K562 (cell line): ENCODE data around the gene LGI4. TPM values are rescaled to one million over a fixed set of nuclear protein-coding genes. Genes with fewer than 3 reads are reported as not detected.

Experiments
- ATAC-seq: fragments of 200-7000 bp; cut with Tn5 transposase; 3 replicates; pipeline ENCODE4 v1.9.1; 2020; ENCODE audit warnings: moderate library complexity
- BruUV-seq: library from RNA; stranded (reverse); fragments of 400-500 nt; replicated peaks from 2 replicates; lab custom pipeline; 2021; lab: Mats Ljungman, UMichigan
- CTCF ChIA-PET: fragments of 300-600 bp; formaldehyde crosslinking; extraction: SDS; loops from one replicate; lab custom pipeline; 2021; ENCODE audit warnings: low intra/inter-chr PET ratio; lab: Yijun Ruan, JAX
- POLR2A ChIA-PET: fragments of 300-600, 350-650 bp; sonication (Branson Sonifier 250); formaldehyde crosslinking; extraction: SDS; loops from one replicate; lab custom pipeline; 2021; ENCODE audit warnings: antibody characterized with exemption, inconsistent platforms; lab: Yijun Ruan, JAX
- DNase-seq, 4 experiments: peaks; one replicate each; pipeline versions ENCODE4 v3.0.0 to v3.0.0-alpha.2; 2011 to 2018; ENCODE audit warnings: low spot score in 3 of 4, mixed read lengths in 3 of 4; ENCODE audit errors: extremely low read depth in 1 of 4
- FAIRE-seq: peaks from 2 replicates; lab custom pipeline; 2011; peaks lifted over from hg19 to GRCh38; lab: Jason Lieb, UNC
- H2AFZ ChIP-seq: 2 replicates; pipeline ENCODE4 v1.6.0; 2011; ENCODE audit warnings: low read depth, low read length, control low read depth, inconsistent platforms
- H3K27ac ChIP-seq: fragments of 200-600 bp; 3 replicates; pipeline ENCODE4 v1.8.0; 2011; ENCODE audit warnings: low read depth, mild to moderate bottlenecking, control low read depth, inconsistent platforms, low read length, moderate library complexity, mixed read lengths; ENCODE audit errors: extremely low read depth
- H3K27me3 ChIP-seq, 2 experiments: fragments of 300-600 bp in 1 of 2; 2 replicates in 1 of 2; 3 replicates in 1 of 2; pipeline versions ENCODE4 v1.6.0 to v1.8.0; 2011; ENCODE audit warnings: inconsistent platforms in 2 of 2, low read length in 2 of 2, mild to moderate bottlenecking in 1 of 2, mixed read lengths in 1 of 2, moderate library complexity in 1 of 2; ENCODE audit not compliant: control insufficient read depth in 2 of 2, insufficient read depth in 2 of 2
- H3K36me3 ChIP-seq: fragments of 300-600 bp; 3 replicates; pipeline ENCODE4 v1.8.0; 2011; ENCODE audit warnings: mild to moderate bottlenecking, low read length, inconsistent platforms; ENCODE audit not compliant: control insufficient read depth, insufficient read depth
- H3K4me1 ChIP-seq, 2 experiments: fragments of 200-600 bp in 1 of 2; replicated peaks in 1 of 2; 2 replicates in 1 of 2; 3 replicates in 1 of 2; pipeline versions ENCODE4 v1.5.1 to v1.8.0; 2011; ENCODE audit warnings: inconsistent platforms in 2 of 2, low read length in 2 of 2, mild to moderate bottlenecking in 1 of 2, mixed read lengths in 1 of 2, moderate library complexity in 1 of 2; ENCODE audit not compliant: control insufficient read depth in 2 of 2, insufficient read depth in 2 of 2
- H3K4me2 ChIP-seq: 2 replicates; pipeline ENCODE4 v1.6.1; 2011; ENCODE audit warnings: low read length, control low read depth, inconsistent platforms, mixed read lengths; ENCODE audit not compliant: insufficient read depth
- H3K4me3 ChIP-seq: fragments of 200-600 bp; sonication (generic), shearing (Covaris generic); 2 replicates; pipeline ENCODE4 v1.5.1; 2016; ENCODE audit warnings: control low read depth, inconsistent platforms
- H3K79me2 ChIP-seq: fragments of 200-600 bp; 3 replicates; pipeline ENCODE4 v1.8.0; 2011; ENCODE audit warnings: low read length, inconsistent platforms; ENCODE audit not compliant: control insufficient read depth, insufficient read depth
- H3K9ac ChIP-seq, 2 experiments: 2 replicates each; pipeline versions ENCODE4 v1.6.0 to v1.6.1; 2011; ENCODE audit warnings: low read depth in 2 of 2, low read length in 2 of 2, control low read depth in 1 of 2, inconsistent platforms in 1 of 2, mild to moderate bottlenecking in 1 of 2, mixed read lengths in 1 of 2; ENCODE audit not compliant: insufficient read depth in 1 of 2
- H3K9me1 ChIP-seq: one replicate; pipeline ENCODE4 v1.6.0; 2011; ENCODE audit warnings: inconsistent platforms, mild to moderate bottlenecking, low read length, moderate library complexity; ENCODE audit not compliant: control insufficient read depth, insufficient read depth
- H3K9me3 ChIP-seq: replicated peaks from 2 replicates; pipeline ENCODE4 v1.5.1; 2011; ENCODE audit warnings: low read depth, low read length, inconsistent platforms; ENCODE audit not compliant: control insufficient read depth, insufficient read depth
- H4K20me1 ChIP-seq: replicated peaks from 2 replicates; pipeline ENCODE4 v1.6.1; 2011; ENCODE audit warnings: low read length, inconsistent platforms, mixed read lengths; ENCODE audit not compliant: control insufficient read depth, insufficient read depth
- ARID1B ChIP-seq: fragments of 450-650 bp; IDR thresholded peaks from 2 replicates; pipeline ENCODE4 v1.6.1; 2016; ENCODE audit warnings: antibody characterized with exemption, mild to moderate bottlenecking, inconsistent platforms
- CBFA2T3 ChIP-seq: fragments of 450-650 bp; IDR thresholded peaks from 2 replicates; pipeline ENCODE4 v1.6.1; 2017
- DACH1 ChIP-seq: fragments of 450-650 bp; IDR thresholded peaks from 2 replicates; pipeline ENCODE4 v1.6.1; 2018; ENCODE audit not compliant: partially characterized antibody
- ELF4 ChIP-seq: fragments of 450-650 bp; formaldehyde crosslinking; IDR thresholded peaks from 2 replicates; pipeline ENCODE4 v1.4.0; 2022; ENCODE audit warnings: missing genetic modification characterization
- FIP1L1 ChIP-seq: fragments of 200-400 bp; formaldehyde crosslinking; IDR thresholded peaks from 2 replicates; pipeline ENCODE4 v1.6.1; 2018; ENCODE audit warnings: mild to moderate bottlenecking, low read depth, low read length; ENCODE audit not compliant: poor library complexity, severe bottlenecking
- HBP1 ChIP-seq: fragments of 450-650 bp; formaldehyde crosslinking; IDR thresholded peaks from 2 replicates; pipeline ENCODE4 v1.4.0; 2022; ENCODE audit warnings: missing genetic modification characterization
- HDAC1 ChIP-seq, 2 experiments: fragments of 450-650 bp; IDR thresholded peaks; 2 replicates each; pipeline ENCODE4 v1.6.1; 2016 to 2017; ENCODE audit warnings: inconsistent platforms in 1 of 2, mild to moderate bottlenecking in 1 of 2, moderate library complexity in 1 of 2
- NCOR1 ChIP-seq: fragments of 450-650 bp; IDR thresholded peaks from 2 replicates; pipeline ENCODE4 v1.6.1; 2016; ENCODE audit warnings: mild to moderate bottlenecking, moderate library complexity
- NRF1 ChIP-seq, 2 experiments: fragments of 450-650 bp; IDR thresholded peaks in 1 of 2; conservative IDR thresholded peaks in 1 of 2; 2 replicates each; pipeline ENCODE4 v1.6.1; 2014; ENCODE audit warnings: mild to moderate bottlenecking in 2 of 2
- REST ChIP-seq, 2 experiments: fragments of 450-650 bp; formaldehyde crosslinking in 1 of 2; IDR thresholded peaks; 2 replicates each; pipeline versions ENCODE4 v1.4.0 to v1.6.1; 2014 to 2020; ENCODE audit warnings: mild to moderate bottlenecking in 2 of 2, borderline replicate concordance in 1 of 2, low read depth in 1 of 2
- SIN3A ChIP-seq, 2 experiments: fragments of 150-350 bp in 1 of 2; IDR thresholded peaks; 2 replicates each; pipeline ENCODE4 v1.6.1; 2011 to 2016; ENCODE audit warnings: borderline replicate concordance in 2 of 2, low read depth in 2 of 2, low read length in 2 of 2, mild to moderate bottlenecking in 2 of 2, moderate library complexity in 2 of 2; ENCODE audit not compliant: control insufficient read depth in 1 of 2
- TAF9B ChIP-seq: fragments of 450-650 bp; IDR thresholded peaks from 2 replicates; pipeline ENCODE4 v1.6.1; 2018; ENCODE audit warnings: mild to moderate bottlenecking; ENCODE audit not compliant: partially characterized antibody
- ZNF133 ChIP-seq: fragments of 250-450 bp; sonication (Bioruptor Pico); IDR thresholded peaks from 2 replicates; pipeline ENCODE4 v1.4.0; 2020; ENCODE audit warnings: mild to moderate bottlenecking
- WGBS: fragments of 100-300 bp; shearing (Covaris generic); methylation state at CpG from one replicate; pipeline ENCODE4 v1.1.6; 2016; ENCODE audit warnings: low coverage, mixed read lengths; ENCODE audit not compliant: insufficient coverage; ENCODE audit errors: missing lambda C conversion rate; 5-methylcytosine and 5-hydroxymethylcytosine counted together
- in situ Hi-C: fragments of 300-500 bp; cut with MboI; formaldehyde crosslinking; loops from 4 replicates; pipeline ENCODE4 v1.15.0; 2018; ENCODE audit warnings: inconsistent platforms, mixed read lengths
- intact Hi-C: fragments of 100-400 bp; cut with micrococcal nuclease; formaldehyde crosslinking; loops from 2 replicates; pipeline ENCODE4 v1.14.2; 2022
- polyA plus RNA-seq, 8 experiments: library from polyadenylated mRNA; depleted of rRNA in 4 of 8; stranded (reverse) in 5 of 8; unstranded in 3 of 8; fragments of >200 nt; fragmentation: Nextera tagmentation in 2 of 8; fragmentation: Illumina TruSeq in 1 of 8; extraction: Ambion mirVana in 2 of 8; extraction: Trizol in 1 of 8; gene quantifications; 2 replicates each; pipeline versions ENCODE4 v1.2.1 to v1.2.3, GENCODE V29; 2011 to 2014; ENCODE audit warnings: inconsistent platforms in 1 of 8, missing spikeins in 1 of 8
- total RNA-seq, 7 experiments: library from RNA; depleted of rRNA in 6 of 7; stranded (reverse); fragments of >200 nt in 6 of 7; fragmentation: Illumina TruSeq in 2 of 7; extraction: Trizol in 2 of 7; gene quantifications; 2 replicates each; pipeline versions ENCODE4 v1.2.1 to v1.2.3, GENCODE V29; 2011 to 2021; ENCODE audit warnings: low replicate concordance in 1 of 7

The LGI4 gene
- total and polyA plus RNA-seq, 9 of the 15 experiments (the other 6 are each of a cell fraction or from before 2014, with no cell fraction given): 0.14 to 0.30 (median 0.24) TPM; not detected in 4

GRCh38 chr19:35164418-35164817, 29.6 kb upstream of the LGI4 start:
- intact Hi-C loops: no loop called here
- no peaks in the 10 kb centered on the region for H4K20me1 ChIP-seq
- H3K79me2 ChIP-seq: peaks cover 40% of the 10 kb centered on the region
- peaks cover 98% of the 10 kb centered on the region for H3K36me3 ChIP-seq
- no peak overlapping the region for H2AFZ ChIP-seq
- ChIA-PET CTCF (no interaction called here), POLR2A (no interaction called here)
- FAIRE-seq: peak; percentile 40
- peak overlapping the region; percentile 20 for H3K4me2 ChIP-seq
- no peaks in the 10 kb centered on the region for H3K9me3 ChIP-seq
- peaks cover 54 to 67% of the 10 kb centered on the region in 2 experiments for H3K4me1 ChIP-seq
- H3K9ac ChIP-seq: peak overlapping the region in 1 of 2 experiments; percentile 39; a peak in 1 of 4 replicates
- H3K9me1 ChIP-seq: no peaks in the 10 kb centered on the region
- no TSS peak for BruUV-seq
- 15% methylated on average over 2 of the region's 2 CpGs for WGBS
- H3K27me3 ChIP-seq: no peaks in the 10 kb centered on the region; a peak in 1 of 5 replicates
- in situ Hi-C loops: no loop called here
- ATAC-seq: no peak
- DNase-seq: peak in 1 of 4 experiments; percentile 71
- peak overlapping the region; percentile 77 for H3K27ac ChIP-seq
- no peak overlapping the region for H3K4me3 ChIP-seq
- TF ChIP-seq CBFA2T3 (peak; percentile 34; the same call in 1 of the 2 replicates), FIP1L1 (no peak), SIN3A (IDR thresholded peaks at IDR 0.05; ENCODE audit: borderline replicate concordance in 2 of 2, control insufficient read depth in 1 of 2, low read depth in 2 of 2, low read length in 2 of 2) (0 out of 4 replicates have a peak, but pooled peaks of 1 of the 2 experiments have one; percentile 29), TAF9B (peak; percentile 57), NCOR1 (0 out of 2 replicates have a peak, but pooled peaks have one; percentile 3), ZNF133 (no peak), HDAC1 (IDR thresholded peaks at IDR 0.05) (peak in 1 of 2 experiments; percentile 52; a peak in 1 of 4 replicates), REST (IDR thresholded peaks at IDR 0.05; ENCODE audit: borderline replicate concordance) (peak; percentile 69), REST (CRISPR knock-in tag; IDR thresholded peaks at IDR 0.05; ENCODE audit: low read depth) (no peak), NRF1 (conservative IDR thresholded peaks at IDR 0.05 in 1 of 2, IDR thresholded peaks at IDR 0.05 in 1 of 2) (peak; percentile 24 to 26; a peak in 1 of 4 replicates), ARID1B (peak; percentile 40; the same call in 1 of the 2 replicates), HBP1 (CRISPR knock-in tag) (0 out of 2 replicates have a peak, but pooled peaks have one; percentile 16), DACH1 (peak; percentile 50), ELF4 (0 out of 2 replicates have a peak, but pooled peaks have one; percentile 30)
